Liver (tissue), 9 donors: ENCODE results near the gene RBM10. TPM values are rescaled to one million over a fixed set of nuclear protein-coding genes. Genes with fewer than 3 reads are reported as not detected.

Experiments used
- DNase-seq: peaks from one replicate; pipeline ENCODE4 v3.0.0-alpha.2; 2017; ENCODE audit warnings: low spot score
- H3K27ac ChIP-seq, 2 donors: one replicate each; pipeline ENCODE4 v1.7.0; 2013; ENCODE audit warnings: inconsistent platforms in 2 of 2, low read length in 2 of 2, control low read depth in 1 of 2, low read depth in 1 of 2, mild to moderate bottlenecking in 1 of 2
- H3K27me3 ChIP-seq, 4 donors: one replicate each; pipeline versions ENCODE4 v1.6.1 to v1.7.0; 2013; ENCODE audit warnings: low read length in 3 of 4, inconsistent platforms in 1 of 4, mild to moderate bottlenecking in 1 of 4, moderate library complexity in 1 of 4; ENCODE audit not compliant: control insufficient read depth in 4 of 4, insufficient read depth in 4 of 4
- H3K36me3 ChIP-seq, 4 donors: one replicate each; pipeline versions ENCODE4 v1.6.1 to v1.7.0; 2013; ENCODE audit warnings: low read length in 3 of 4, mild to moderate bottlenecking in 3 of 4, low read depth in 1 of 4, moderate library complexity in 1 of 4; ENCODE audit not compliant: control insufficient read depth in 4 of 4, insufficient read depth in 3 of 4
- H3K4me1 ChIP-seq, 4 donors: one replicate each; pipeline versions ENCODE4 v1.6.1 to v1.7.0; 2013; ENCODE audit warnings: low read length in 3 of 4, mild to moderate bottlenecking in 3 of 4, moderate library complexity in 1 of 4; ENCODE audit not compliant: control insufficient read depth in 4 of 4, insufficient read depth in 4 of 4
- H3K4me3 ChIP-seq, 3 donors: one replicate each; pipeline versions ENCODE4 v1.6.1 to v1.7.0; 2013; ENCODE audit warnings: low read length in 3 of 3, control low read depth in 1 of 3, low read depth in 1 of 3, mild to moderate bottlenecking in 1 of 3
- H3K9ac ChIP-seq, 2 donors: one replicate each; pipeline ENCODE4 v1.7.0; 2013; ENCODE audit warnings: low read length in 2 of 2, mild to moderate bottlenecking in 2 of 2, moderate library complexity in 2 of 2, control low read depth in 1 of 2, low read depth in 1 of 2
- H3K9me3 ChIP-seq, 4 donors: one replicate each; pipeline versions ENCODE4 v1.6.1 to v1.7.0; 2013; ENCODE audit warnings: low read length in 3 of 4; ENCODE audit not compliant: control insufficient read depth in 4 of 4
- EGR1 ChIP-seq, 2 donors: IDR thresholded peaks; 2 replicates each; pipeline ENCODE4 v1.6.1; 2016 to 2018; ENCODE audit warnings: antibody characterized with exemption in 2 of 2, low read depth in 2 of 2
- FOXA1 ChIP-seq: IDR thresholded peaks from 2 replicates; pipeline ENCODE4 v1.6.1; 2016; ENCODE audit warnings: antibody characterized with exemption
- FOXA2 ChIP-seq: IDR thresholded peaks from 2 replicates; pipeline ENCODE4 v1.6.1; 2016; ENCODE audit warnings: antibody characterized with exemption
- GABPA ChIP-seq, 2 donors: IDR thresholded peaks in 1 of 2; conservative IDR thresholded peaks in 1 of 2; 2 replicates each; pipeline ENCODE4 v1.6.1; 2016; ENCODE audit warnings: antibody characterized with exemption in 2 of 2, mild to moderate bottlenecking in 1 of 2, moderate library complexity in 1 of 2
- HNF4A ChIP-seq, 2 donors: conservative IDR thresholded peaks; 2 replicates each; pipeline ENCODE4 v1.6.1; 2016; ENCODE audit warnings: antibody characterized with exemption in 2 of 2, mild to moderate bottlenecking in 2 of 2
- HNF4G ChIP-seq: IDR thresholded peaks from 2 replicates; pipeline ENCODE4 v1.6.1; 2016; ENCODE audit warnings: antibody characterized with exemption
- JUND ChIP-seq, 2 donors: IDR thresholded peaks; 2 replicates each; pipeline ENCODE4 v1.6.1; 2016; ENCODE audit warnings: antibody characterized with exemption in 2 of 2
- NR2F2 ChIP-seq: IDR thresholded peaks from 2 replicates; pipeline ENCODE4 v1.6.1; 2016; ENCODE audit warnings: antibody characterized with exemption
- RAD21 ChIP-seq, 2 donors: IDR thresholded peaks; 2 replicates each; pipeline ENCODE4 v1.6.1; 2016; ENCODE audit warnings: antibody characterized with exemption in 2 of 2, mild to moderate bottlenecking in 2 of 2
- RXRA ChIP-seq, 2 donors: IDR thresholded peaks; 2 replicates each; pipeline ENCODE4 v1.6.1; 2017 to 2018; ENCODE audit warnings: antibody characterized with exemption in 2 of 2, mild to moderate bottlenecking in 1 of 2
- SP1 ChIP-seq: IDR thresholded peaks from 2 replicates; pipeline ENCODE4 v1.6.1; 2018; ENCODE audit warnings: antibody characterized with exemption, mild to moderate bottlenecking
- TAF1 ChIP-seq: conservative IDR thresholded peaks from 2 replicates; pipeline ENCODE4 v1.6.1; 2016; ENCODE audit warnings: antibody characterized with exemption, mild to moderate bottlenecking
- YY1 ChIP-seq: IDR thresholded peaks from 2 replicates; pipeline ENCODE4 v1.6.1; 2016; ENCODE audit warnings: antibody characterized with exemption, mild to moderate bottlenecking
- WGBS: extraction: QIAGEN DNeasy Blood & Tissue Kit; methylation state at CpG from one replicate; pipeline ENCODE4 v1.1.7; 2013; 5-methylcytosine and 5-hydroxymethylcytosine counted together
- polyA plus RNA-seq, 2 donors: library from polyadenylated mRNA; stranded (reverse) in 1 of 2; unstranded in 1 of 2; fragments of 200-250 nt in 1 of 2; fragments of >200 nt in 1 of 2; fragmentation: Nextera tagmentation in 1 of 2; extraction: Ambion mirVana in 1 of 2; gene quantifications; one replicate each; pipeline versions ENCODE4 v1.2.1 to v1.2.3, GENCODE V29; 2013 to 2015
- total RNA-seq, 2 donors: library from RNA; depleted of rRNA; stranded (reverse); fragments of >200 nt; gene quantifications; one replicate each; pipeline ENCODE4 v1.2.3, GENCODE V29; 2014
- TF ChIP-seq, protein P1 (sequence below): IDR thresholded peaks from 2 replicates; pipeline ENCODE4 v1.6.1; 2016; ENCODE audit warnings: antibody characterized with exemption
- TF ChIP-seq, protein P2 (sequence below): IDR thresholded peaks from 2 replicates; pipeline ENCODE4 v1.6.1; 2016; ENCODE audit warnings: antibody characterized with exemption
- TF ChIP-seq, protein P3 (sequence below): IDR thresholded peaks from 2 replicates; pipeline ENCODE4 v1.6.1; 2016; ENCODE audit warnings: antibody characterized with exemption, mild to moderate bottlenecking
- TF ChIP-seq, protein P4 (sequence below): fragments of 150-350 bp; IDR thresholded peaks from 2 replicates; pipeline ENCODE4 v1.5.1; 2017; ENCODE audit warnings: improper control_type of control experiment, low read depth, low read length; ENCODE audit not compliant: missing input control
- TF ChIP-seq, protein P5 (sequence below): IDR thresholded peaks from 2 replicates; pipeline ENCODE4 v1.6.1; 2016; ENCODE audit warnings: antibody characterized with exemption
- donor health status: healthy.
- donor health status: healthy.
- donor health status: healthy.
- donor health status: healthy.
- donor health status: healthy.

RBM10 gene
- total and polyA plus RNA-seq, 4 donors, result 8.2 to 26.6 (median 17.5) TPM

DNA sequence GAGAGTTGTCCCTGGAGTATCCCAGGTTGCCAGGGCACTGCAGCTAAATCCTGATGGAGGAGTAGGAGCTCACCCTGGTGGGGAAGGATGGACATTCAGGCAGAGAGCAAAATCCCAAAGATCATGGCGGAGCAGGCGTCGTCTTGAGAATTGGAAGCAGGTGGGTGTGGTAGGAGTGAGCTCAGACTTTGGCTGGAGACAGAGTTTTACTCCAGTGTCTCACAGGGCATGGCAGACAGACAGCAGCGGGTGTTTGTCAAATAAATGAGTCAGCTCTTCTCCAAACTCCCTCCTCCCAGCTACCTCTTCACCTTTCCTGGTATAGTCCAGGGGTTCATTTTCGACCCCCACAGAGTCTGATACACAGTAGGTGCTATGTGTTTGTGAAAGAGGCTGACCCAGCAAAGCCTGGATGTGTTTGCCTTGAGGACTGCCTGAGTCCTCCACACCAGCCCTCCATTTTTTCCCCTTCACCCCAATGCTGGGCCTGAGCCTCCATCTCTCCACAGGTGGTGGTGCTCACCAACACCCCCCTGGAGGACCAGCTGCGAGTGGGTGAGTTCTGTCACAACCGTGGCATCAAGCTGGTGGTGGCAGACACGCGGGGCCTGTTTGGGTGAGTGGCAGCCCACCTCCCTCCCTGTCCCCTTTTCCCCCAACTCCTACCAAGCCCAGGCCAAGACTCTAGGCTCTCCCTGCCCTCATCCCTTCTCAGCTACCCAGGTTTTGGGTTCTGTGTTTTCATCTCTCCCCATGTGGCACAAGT, 55.5 kb downstream of the RBM10 start:
- no peaks in the 10 kb centered on the region for H3K9me3 ChIP-seq
- H3K36me3 ChIP-seq, result peaks cover 9 to 72% (median 49%) of the 10 kb centered on the region in 4 donors
- H3K27me3 ChIP-seq, result no peaks in the 10 kb centered on the region
- peak in 1 of 2 donors; percentile 39 for TF ChIP-seq RAD21 (IDR thresholded peaks at IDR 0.05)
- peak in 1 of 2 donors; percentile 42 for TF ChIP-seq HNF4A (conservative IDR thresholded peaks at IDR 0.05)
- no peak for TF ChIP-seq FOXA2
- TF ChIP-seq RXRA (IDR thresholded peaks at IDR 0.05), result peak in 1 of 2 donors; percentile 36
- no peak for DNase-seq
- peak overlapping the region in 1 of 2 donors; percentile 33 for H3K27ac ChIP-seq
- no peak overlapping the region for H3K4me3 ChIP-seq
- no peak overlapping the region for H3K9ac ChIP-seq
- peaks cover 8 to 20% (median 12%) of the 10 kb centered on the region in 4 donors for H3K4me1 ChIP-seq
- WGBS, result 79% methylated on average over 9 of the region's 9 CpGs

DNA sequence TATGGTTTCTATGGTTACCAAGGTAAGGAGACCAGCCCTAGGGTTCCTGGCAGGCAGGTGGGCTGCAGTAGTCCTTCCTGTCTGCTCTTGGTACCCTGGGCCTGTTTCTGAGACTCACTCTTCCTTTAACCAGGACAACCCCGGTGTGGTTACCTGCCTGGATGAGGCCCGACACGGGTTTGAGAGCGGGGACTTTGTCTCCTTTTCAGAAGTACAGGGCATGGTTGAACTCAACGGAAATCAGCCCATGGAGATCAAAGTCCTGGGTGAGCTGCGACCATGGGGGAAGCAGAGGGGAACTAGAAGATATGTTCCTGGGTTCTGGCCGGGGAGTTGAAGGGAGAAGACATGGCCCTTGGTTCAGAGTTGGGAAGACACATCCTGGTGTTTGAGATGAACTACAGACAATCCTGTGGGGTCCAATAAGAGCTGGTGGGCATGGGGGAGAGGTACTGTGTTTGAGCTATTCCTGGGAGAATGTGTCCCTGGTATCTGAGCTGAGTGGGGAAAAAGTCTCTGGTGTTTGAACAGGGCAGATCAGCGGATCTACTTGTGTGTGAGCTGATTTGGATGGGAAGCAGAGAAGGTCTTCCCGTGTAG, 56.4 kb downstream of the RBM10 start:
- H3K4me3 ChIP-seq, result no peak overlapping the region
- peak overlapping the region in 1 of 2 donors; percentile 33 for H3K27ac ChIP-seq
- peaks cover 9 to 80% (median 53%) of the 10 kb centered on the region in 4 donors for H3K36me3 ChIP-seq
- no peak for DNase-seq
- H3K4me1 ChIP-seq, result peaks cover under 1 to 12% (median 5%) of the 10 kb centered on the region in 4 donors
- no peaks in the 10 kb centered on the region for H3K9me3 ChIP-seq
- H3K9ac ChIP-seq, result no peak overlapping the region
- TF ChIP-seq SP1 (no peak), HNF4A (conservative IDR thresholded peaks at IDR 0.05) (peak in 1 of 2 donors; percentile 13)
- 62% methylated on average over 9 of the region's 9 CpGs for WGBS
- H3K27me3 ChIP-seq, result no peaks in the 10 kb centered on the region

DNA sequence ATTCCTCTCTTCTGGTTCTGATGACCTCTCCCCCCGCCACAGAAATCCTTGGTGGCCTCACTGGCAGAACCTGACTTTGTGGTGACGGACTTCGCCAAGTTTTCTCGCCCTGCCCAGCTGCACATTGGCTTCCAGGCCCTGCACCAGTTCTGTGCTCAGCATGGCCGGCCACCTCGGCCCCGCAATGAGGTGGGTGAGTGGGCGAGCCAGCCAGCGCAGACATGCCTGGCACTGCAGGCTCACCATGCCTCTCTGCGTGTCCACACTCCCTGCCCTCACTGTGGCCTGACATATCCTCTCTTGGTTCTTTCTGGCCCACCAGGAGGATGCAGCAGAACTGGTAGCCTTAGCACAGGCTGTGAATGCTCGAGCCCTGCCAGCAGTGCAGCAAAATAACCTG, 57.3 kb downstream of the RBM10 start:
- Histone ChIP-seq H3K4me1 (peaks cover 0 to 4% (median 0%) of the 10 kb centered on the region in 4 donors), H3K27me3 (no peaks in the 10 kb centered on the region), H3K9ac (no peak overlapping the region), H3K4me3 (no peak overlapping the region), H3K27ac (no peak overlapping the region), H3K9me3 (no peaks in the 10 kb centered on the region), H3K36me3 (peaks cover 9 to 89% (median 57%) of the 10 kb centered on the region in 4 donors)
- WGBS, result 95% methylated on average over 11 of the region's 11 CpGs
- TF ChIP-seq NR2F2 (no peak), SP1 (no peak), HNF4G (no peak), FOXA1 (no peak), TAF1 (no peak), FOXA2 (no peak), RAD21 (IDR thresholded peaks at IDR 0.05) (no peak), JUND (IDR thresholded peaks at IDR 0.05) (no peak), GABPA (IDR thresholded peaks at IDR 0.05 in 1 of 2, conservative IDR thresholded peaks at IDR 0.05 in 1 of 2) (no peak), EGR1 (IDR thresholded peaks at IDR 0.05; ENCODE audit: low read depth in 2 of 2) (no peak), RXRA (IDR thresholded peaks at IDR 0.05) (no peak), YY1 (no peak), HNF4A (conservative IDR thresholded peaks at IDR 0.05) (no peak)
- TF ChIP-seq, protein P1, sequence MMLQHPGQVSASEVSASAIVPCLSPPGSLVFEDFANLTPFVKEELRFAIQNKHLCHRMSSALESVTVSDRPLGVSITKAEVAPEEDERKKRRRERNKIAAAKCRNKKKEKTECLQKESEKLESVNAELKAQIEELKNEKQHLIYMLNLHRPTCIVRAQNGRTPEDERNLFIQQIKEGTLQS, result no peak
- TF ChIP-seq, protein P2, sequence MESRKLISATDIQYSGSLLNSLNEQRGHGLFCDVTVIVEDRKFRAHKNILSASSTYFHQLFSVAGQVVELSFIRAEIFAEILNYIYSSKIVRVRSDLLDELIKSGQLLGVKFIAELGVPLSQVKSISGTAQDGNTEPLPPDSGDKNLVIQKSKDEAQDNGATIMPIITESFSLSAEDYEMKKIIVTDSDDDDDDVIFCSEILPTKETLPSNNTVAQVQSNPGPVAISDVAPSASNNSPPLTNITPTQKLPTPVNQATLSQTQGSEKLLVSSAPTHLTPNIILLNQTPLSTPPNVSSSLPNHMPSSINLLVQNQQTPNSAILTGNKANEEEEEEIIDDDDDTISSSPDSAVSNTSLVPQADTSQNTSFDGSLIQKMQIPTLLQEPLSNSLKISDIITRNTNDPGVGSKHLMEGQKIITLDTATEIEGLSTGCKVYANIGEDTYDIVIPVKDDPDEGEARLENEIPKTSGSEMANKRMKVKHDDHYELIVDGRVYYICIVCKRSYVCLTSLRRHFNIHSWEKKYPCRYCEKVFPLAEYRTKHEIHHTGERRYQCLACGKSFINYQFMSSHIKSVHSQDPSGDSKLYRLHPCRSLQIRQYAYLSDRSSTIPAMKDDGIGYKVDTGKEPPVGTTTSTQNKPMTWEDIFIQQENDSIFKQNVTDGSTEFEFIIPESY, result no peak
- TF ChIP-seq, protein P3, sequence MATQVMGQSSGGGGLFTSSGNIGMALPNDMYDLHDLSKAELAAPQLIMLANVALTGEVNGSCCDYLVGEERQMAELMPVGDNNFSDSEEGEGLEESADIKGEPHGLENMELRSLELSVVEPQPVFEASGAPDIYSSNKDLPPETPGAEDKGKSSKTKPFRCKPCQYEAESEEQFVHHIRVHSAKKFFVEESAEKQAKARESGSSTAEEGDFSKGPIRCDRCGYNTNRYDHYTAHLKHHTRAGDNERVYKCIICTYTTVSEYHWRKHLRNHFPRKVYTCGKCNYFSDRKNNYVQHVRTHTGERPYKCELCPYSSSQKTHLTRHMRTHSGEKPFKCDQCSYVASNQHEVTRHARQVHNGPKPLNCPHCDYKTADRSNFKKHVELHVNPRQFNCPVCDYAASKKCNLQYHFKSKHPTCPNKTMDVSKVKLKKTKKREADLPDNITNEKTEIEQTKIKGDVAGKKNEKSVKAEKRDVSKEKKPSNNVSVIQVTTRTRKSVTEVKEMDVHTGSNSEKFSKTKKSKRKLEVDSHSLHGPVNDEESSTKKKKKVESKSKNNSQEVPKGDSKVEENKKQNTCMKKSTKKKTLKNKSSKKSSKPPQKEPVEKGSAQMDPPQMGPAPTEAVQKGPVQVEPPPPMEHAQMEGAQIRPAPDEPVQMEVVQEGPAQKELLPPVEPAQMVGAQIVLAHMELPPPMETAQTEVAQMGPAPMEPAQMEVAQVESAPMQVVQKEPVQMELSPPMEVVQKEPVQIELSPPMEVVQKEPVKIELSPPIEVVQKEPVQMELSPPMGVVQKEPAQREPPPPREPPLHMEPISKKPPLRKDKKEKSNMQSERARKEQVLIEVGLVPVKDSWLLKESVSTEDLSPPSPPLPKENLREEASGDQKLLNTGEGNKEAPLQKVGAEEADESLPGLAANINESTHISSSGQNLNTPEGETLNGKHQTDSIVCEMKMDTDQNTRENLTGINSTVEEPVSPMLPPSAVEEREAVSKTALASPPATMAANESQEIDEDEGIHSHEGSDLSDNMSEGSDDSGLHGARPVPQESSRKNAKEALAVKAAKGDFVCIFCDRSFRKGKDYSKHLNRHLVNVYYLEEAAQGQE, result no peak
- TF ChIP-seq, protein P4, sequence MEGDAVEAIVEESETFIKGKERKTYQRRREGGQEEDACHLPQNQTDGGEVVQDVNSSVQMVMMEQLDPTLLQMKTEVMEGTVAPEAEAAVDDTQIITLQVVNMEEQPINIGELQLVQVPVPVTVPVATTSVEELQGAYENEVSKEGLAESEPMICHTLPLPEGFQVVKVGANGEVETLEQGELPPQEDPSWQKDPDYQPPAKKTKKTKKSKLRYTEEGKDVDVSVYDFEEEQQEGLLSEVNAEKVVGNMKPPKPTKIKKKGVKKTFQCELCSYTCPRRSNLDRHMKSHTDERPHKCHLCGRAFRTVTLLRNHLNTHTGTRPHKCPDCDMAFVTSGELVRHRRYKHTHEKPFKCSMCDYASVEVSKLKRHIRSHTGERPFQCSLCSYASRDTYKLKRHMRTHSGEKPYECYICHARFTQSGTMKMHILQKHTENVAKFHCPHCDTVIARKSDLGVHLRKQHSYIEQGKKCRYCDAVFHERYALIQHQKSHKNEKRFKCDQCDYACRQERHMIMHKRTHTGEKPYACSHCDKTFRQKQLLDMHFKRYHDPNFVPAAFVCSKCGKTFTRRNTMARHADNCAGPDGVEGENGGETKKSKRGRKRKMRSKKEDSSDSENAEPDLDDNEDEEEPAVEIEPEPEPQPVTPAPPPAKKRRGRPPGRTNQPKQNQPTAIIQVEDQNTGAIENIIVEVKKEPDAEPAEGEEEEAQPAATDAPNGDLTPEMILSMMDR, result no peak
- TF ChIP-seq, protein P5, sequence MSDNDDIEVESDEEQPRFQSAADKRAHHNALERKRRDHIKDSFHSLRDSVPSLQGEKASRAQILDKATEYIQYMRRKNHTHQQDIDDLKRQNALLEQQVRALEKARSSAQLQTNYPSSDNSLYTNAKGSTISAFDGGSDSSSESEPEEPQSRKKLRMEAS, result no peak
- no peak for DNase-seq
